GM21367 (cell line): Measurements from ENCODE around the gene S100A1.

ENCODE experiments used
- ATAC-seq: cut with Tn5 transposase; IDR thresholded peaks from one replicate; pipeline ENCODE4 v1.9.1; 2021; ENCODE audit not compliant: unreplicated experiment

The S100A1 gene

DNA sequence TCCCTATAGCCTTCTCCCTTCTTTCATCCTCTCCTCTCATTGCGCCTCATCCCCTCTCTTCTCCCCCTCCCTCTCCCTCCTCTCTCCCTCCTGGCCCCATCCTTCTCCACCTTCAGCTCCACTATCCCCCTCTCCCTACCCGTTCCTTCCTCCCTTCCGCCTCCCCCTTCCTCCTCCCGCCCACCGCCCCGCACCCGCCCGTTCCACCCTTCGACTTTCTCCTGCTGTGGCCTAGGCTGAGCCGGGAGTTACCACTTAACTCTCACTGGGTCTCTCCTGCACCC is 51.8 kb downstream of the S100A1 start:
- ATAC-seq = no peak
